K562 (cell line): ENCODE data around the gene HAPLN3. TPM values are rescaled to one million over a fixed set of nuclear protein-coding genes. Genes with fewer than 3 reads are reported as not detected.
A peak's percentile ranks its signal among the peaks of the same experiment; 100 is the strongest.

Source experiments
- ARHGAP35 ChIP-seq: fragments of 450-650 bp; IDR thresholded peaks from 2 replicates; pipeline ENCODE4 v1.6.1; 2018; ENCODE audit not compliant: partially characterized antibody
- CCNT2 ChIP-seq: IDR thresholded peaks from 2 replicates; pipeline ENCODE4 v1.6.1; 2011; ENCODE audit warnings: borderline replicate concordance, low read depth, mild to moderate bottlenecking, moderate library complexity, mixed read lengths, low read length; ENCODE audit not compliant: insufficient read length; ENCODE audit errors: extremely low read depth
- CREM ChIP-seq: IDR thresholded peaks from 2 replicates; pipeline ENCODE4 v1.6.1; 2014; ENCODE audit warnings: antibody characterized with exemption, low read depth
- E2F3 ChIP-seq: fragments of 250-450 bp; sonication (Bioruptor Pico); IDR thresholded peaks from 2 replicates; pipeline ENCODE4 v1.4.0; 2020; ENCODE audit warnings: mild to moderate bottlenecking
- FOXA1 ChIP-seq: fragments of 450-650 bp; IDR thresholded peaks from 2 replicates; pipeline ENCODE4 v1.6.1; 2016; ENCODE audit warnings: mild to moderate bottlenecking, borderline replicate concordance
- FOXA3 ChIP-seq, 2 experiments: fragments of 450-650 bp in 1 of 2; sonication (generic) in 1 of 2; formaldehyde crosslinking; IDR thresholded peaks in 1 of 2; conservative IDR thresholded peaks in 1 of 2; 2 replicates each; pipeline versions ENCODE4 v1.4.0 to v1.8.0; 2020 to 2022; ENCODE audit warnings: mild to moderate bottlenecking in 2 of 2, missing genetic modification reagents in 1 of 2
- HDAC3 ChIP-seq: fragments of 450-650 bp; IDR thresholded peaks from 2 replicates; pipeline ENCODE4 v1.6.1; 2018; ENCODE audit warnings: borderline replicate concordance, mild to moderate bottlenecking, moderate library complexity; ENCODE audit not compliant: partially characterized antibody
- HNRNPUL1 ChIP-seq: fragments of 200-400 bp; formaldehyde crosslinking; IDR thresholded peaks from 2 replicates; pipeline ENCODE4 v1.6.1; 2017; ENCODE audit warnings: low read length
- PPARD ChIP-seq: fragments of 250-450 bp; sonication (Bioruptor Pico); IDR thresholded peaks from 2 replicates; pipeline ENCODE4 v1.8.0; 2022; ENCODE audit warnings: inconsistent platforms, mild to moderate bottlenecking, moderate library complexity
- PTBP1 ChIP-seq: fragments of 200-400 bp; formaldehyde crosslinking; IDR thresholded peaks from 2 replicates; pipeline ENCODE4 v1.6.1; 2017; ENCODE audit warnings: low read depth, low read length
- RBM25 ChIP-seq: fragments of 200-400 bp; formaldehyde crosslinking; IDR thresholded peaks from 2 replicates; pipeline ENCODE4 v1.6.1; 2018; ENCODE audit warnings: low read length, low read depth, moderate library complexity; ENCODE audit not compliant: severe bottlenecking
- SAFB2 ChIP-seq: fragments of 200-400 bp; formaldehyde crosslinking; IDR thresholded peaks from 2 replicates; pipeline ENCODE4 v1.6.1; 2018; ENCODE audit warnings: borderline replicate concordance, low read length, low read depth, moderate library complexity; ENCODE audit not compliant: severe bottlenecking
- TEAD4 ChIP-seq, 2 experiments: sonication (generic) in 1 of 2; formaldehyde crosslinking in 1 of 2; IDR thresholded peaks; 2 replicates each; pipeline versions ENCODE4 v1.6.1 to v1.8.0; 2012 to 2022; ENCODE audit warnings: borderline replicate concordance in 1 of 2, inconsistent platforms in 1 of 2, low read length in 1 of 2, mild to moderate bottlenecking in 1 of 2, missing genetic modification reagents in 1 of 2
- U2AF1 ChIP-seq: fragments of 200-400 bp; formaldehyde crosslinking; optimal IDR thresholded peaks from 2 replicates; pipeline ENCODE3; 2017; ENCODE audit warnings: mild to moderate bottlenecking, low read depth, low read length, moderate library complexity
- XRCC4 ChIP-seq: IDR thresholded peaks from one replicate; pipeline ENCODE4 v1.6.1; 2011; ENCODE audit not compliant: insufficient read depth, insufficient read length; ENCODE audit errors: extremely low read depth
- ZNF133 ChIP-seq: fragments of 250-450 bp; sonication (Bioruptor Pico); IDR thresholded peaks from 2 replicates; pipeline ENCODE4 v1.4.0; 2020; ENCODE audit warnings: mild to moderate bottlenecking
- ZNF143 ChIP-seq: sonication (generic); formaldehyde crosslinking; IDR thresholded peaks from 2 replicates; pipeline ENCODE4 v1.9.0; 2022; ENCODE audit warnings: mild to moderate bottlenecking, missing genetic modification reagents
- ZNF280A ChIP-seq: fragments of 450-650 bp; IDR thresholded peaks from 2 replicates; pipeline ENCODE4 v1.6.1; 2018; ENCODE audit warnings: mild to moderate bottlenecking, low read depth; ENCODE audit not compliant: partially characterized antibody
- ZNF507 ChIP-seq: conservative IDR thresholded peaks from 2 replicates; pipeline ENCODE4 v1.6.1; 2017; ENCODE audit warnings: missing genetic modification characterization, missing compliant biosample characterization
- polyA plus RNA-seq, 8 experiments: library from polyadenylated mRNA; depleted of rRNA in 4 of 8; stranded (reverse) in 5 of 8; unstranded in 3 of 8; fragments of >200 nt; fragmentation: Nextera tagmentation in 2 of 8; fragmentation: Illumina TruSeq in 1 of 8; extraction: Ambion mirVana in 2 of 8; extraction: Trizol in 1 of 8; gene quantifications; 2 replicates each; pipeline versions ENCODE4 v1.2.1 to v1.2.3, GENCODE V29; 2011 to 2014; ENCODE audit warnings: inconsistent platforms in 1 of 8, missing spikeins in 1 of 8
- total RNA-seq, 7 experiments: library from RNA; depleted of rRNA in 6 of 7; stranded (reverse); fragments of >200 nt in 6 of 7; fragmentation: Illumina TruSeq in 2 of 7; extraction: Trizol in 2 of 7; gene quantifications; 2 replicates each; pipeline versions ENCODE4 v1.2.1 to v1.2.3, GENCODE V29; 2011 to 2021; ENCODE audit warnings: low replicate concordance in 1 of 7
- TF ChIP-seq, protein P1 (sequence below): fragments of 250-450 bp; sonication (Bioruptor Pico); IDR thresholded peaks from 2 replicates; pipeline ENCODE4 v1.9.0; 2021; ENCODE audit warnings: mild to moderate bottlenecking
- TF ChIP-seq, protein P2 (sequence below), 2 experiments: IDR thresholded peaks; 2 replicates each; pipeline ENCODE4 v1.6.1; 2011; ENCODE audit warnings: borderline replicate concordance in 1 of 2, control low read depth in 1 of 2, low read depth in 1 of 2, low read length in 1 of 2, mild to moderate bottlenecking in 1 of 2, mixed read lengths in 1 of 2, moderate library complexity in 1 of 2; ENCODE audit not compliant: insufficient read depth in 1 of 2, insufficient read length in 1 of 2, poor library complexity in 1 of 2, severe bottlenecking in 1 of 2; ENCODE audit errors: extremely low read depth in 1 of 2

Gene HAPLN3
- total and polyA plus RNA-seq, 9 of the 15 experiments (the other 6 are each of a cell fraction or from before 2014, with no cell fraction given) = 0.04 to 2.4 (median 0.65) TPM

- TF ChIP-seq TEAD4 (IDR thresholded peaks at IDR 0.05; ENCODE audit: low read length) (no peak), TEAD4 (CRISPR knock-in tag; IDR thresholded peaks at IDR 0.05; ENCODE audit: borderline replicate concordance) (no peak), PPARD (no peak), ZNF507 (tag) (no peak), RBM25 (no peak), FOXA3 (CRISPR knock-in tag; conservative IDR thresholded peaks at IDR 0.05 in 1 of 2, IDR thresholded peaks at IDR 0.05 in 1 of 2) (0 out of 4 replicates have a peak, but pooled peaks of 1 of the 2 experiments have one; percentile 33), HDAC3 (no peak), E2F3 (CRISPR knock-in tag) (no peak), U2AF1 (no peak), ZNF280A (no peak), FOXA1 (no peak), XRCC4 (no peak), PTBP1 (no peak), CREM (peak; percentile 39; the same call in 1 of the 2 replicates), SAFB2 (no peak), ZNF143 (CRISPR knock-in tag) (no peak), CCNT2 (no peak), ZNF133 (CRISPR knock-in tag) (no peak), ARHGAP35 (no peak), HNRNPUL1 (no peak)
- TF ChIP-seq, protein P1, sequence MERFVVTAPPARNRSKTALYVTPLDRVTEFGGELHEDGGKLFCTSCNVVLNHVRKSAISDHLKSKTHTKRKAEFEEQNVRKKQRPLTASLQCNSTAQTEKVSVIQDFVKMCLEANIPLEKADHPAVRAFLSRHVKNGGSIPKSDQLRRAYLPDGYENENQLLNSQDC (CRISPR knock-in tag) = no peak
- TF ChIP-seq, protein P2, sequence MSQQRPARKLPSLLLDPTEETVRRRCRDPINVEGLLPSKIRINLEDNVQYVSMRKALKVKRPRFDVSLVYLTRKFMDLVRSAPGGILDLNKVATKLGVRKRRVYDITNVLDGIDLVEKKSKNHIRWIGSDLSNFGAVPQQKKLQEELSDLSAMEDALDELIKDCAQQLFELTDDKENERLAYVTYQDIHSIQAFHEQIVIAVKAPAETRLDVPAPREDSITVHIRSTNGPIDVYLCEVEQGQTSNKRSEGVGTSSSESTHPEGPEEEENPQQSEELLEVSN (IDR thresholded peaks at IDR 0.05; ENCODE audit: borderline replicate concordance in 1 of 2, extremely low read depth in 1 of 2, insufficient read depth in 1 of 2, insufficient read length in 1 of 2, low read depth in 1 of 2, low read length in 1 of 2, poor library complexity in 1 of 2, severe bottlenecking in 1 of 2) = no peak
These were observed 16.4 kb upstream of the HAPLN3 start (continued) for GRCh38 chr15:88911766-88912118.
